ENCODE results near the gene ACP7. TPM values are rescaled to one million over a fixed set of nuclear protein-coding genes. Genes with fewer than 3 reads are reported as not detected.

Gene ACP7
- total and polyA plus RNA-seq, 2 of the 8 experiments (the other 6 are each of a cell fraction or from before 2014, with no cell fraction given) = 0.27 to 0.50 TPM

DNA sequence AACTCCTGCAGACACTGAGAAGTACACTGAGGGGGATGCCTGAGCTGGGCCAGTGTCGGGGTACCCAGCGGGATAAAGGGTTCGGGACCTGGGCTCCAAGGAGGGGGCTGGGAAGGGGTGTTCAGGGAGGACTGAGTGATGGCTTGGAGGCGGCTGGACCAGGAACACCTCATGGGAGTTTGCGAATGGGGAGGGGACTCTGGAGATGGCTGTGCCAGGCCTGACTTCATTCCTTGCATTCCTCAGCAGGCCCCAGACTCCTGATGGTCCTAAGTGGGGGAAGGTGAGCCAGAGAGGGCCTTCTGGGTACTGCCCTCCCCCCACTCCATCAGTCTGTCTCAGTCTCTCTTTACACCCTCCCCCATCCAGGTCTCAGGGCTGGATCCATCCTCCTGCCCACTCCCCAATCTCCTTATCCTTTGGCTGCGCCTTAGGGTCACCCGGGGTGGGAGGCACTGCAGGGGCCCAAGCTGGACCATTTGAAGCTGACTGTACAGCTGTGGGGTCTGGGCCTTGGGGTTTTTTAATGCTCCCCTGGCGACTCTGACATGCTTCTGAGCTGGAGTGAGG, 55.2 kb downstream of the ACP7 start (continued):
- no peak for TF ChIP-seq SIX5 (IDR thresholded peaks at IDR 0.05; ENCODE audit: low read depth, low read length)
- TF ChIP-seq, protein P1, sequence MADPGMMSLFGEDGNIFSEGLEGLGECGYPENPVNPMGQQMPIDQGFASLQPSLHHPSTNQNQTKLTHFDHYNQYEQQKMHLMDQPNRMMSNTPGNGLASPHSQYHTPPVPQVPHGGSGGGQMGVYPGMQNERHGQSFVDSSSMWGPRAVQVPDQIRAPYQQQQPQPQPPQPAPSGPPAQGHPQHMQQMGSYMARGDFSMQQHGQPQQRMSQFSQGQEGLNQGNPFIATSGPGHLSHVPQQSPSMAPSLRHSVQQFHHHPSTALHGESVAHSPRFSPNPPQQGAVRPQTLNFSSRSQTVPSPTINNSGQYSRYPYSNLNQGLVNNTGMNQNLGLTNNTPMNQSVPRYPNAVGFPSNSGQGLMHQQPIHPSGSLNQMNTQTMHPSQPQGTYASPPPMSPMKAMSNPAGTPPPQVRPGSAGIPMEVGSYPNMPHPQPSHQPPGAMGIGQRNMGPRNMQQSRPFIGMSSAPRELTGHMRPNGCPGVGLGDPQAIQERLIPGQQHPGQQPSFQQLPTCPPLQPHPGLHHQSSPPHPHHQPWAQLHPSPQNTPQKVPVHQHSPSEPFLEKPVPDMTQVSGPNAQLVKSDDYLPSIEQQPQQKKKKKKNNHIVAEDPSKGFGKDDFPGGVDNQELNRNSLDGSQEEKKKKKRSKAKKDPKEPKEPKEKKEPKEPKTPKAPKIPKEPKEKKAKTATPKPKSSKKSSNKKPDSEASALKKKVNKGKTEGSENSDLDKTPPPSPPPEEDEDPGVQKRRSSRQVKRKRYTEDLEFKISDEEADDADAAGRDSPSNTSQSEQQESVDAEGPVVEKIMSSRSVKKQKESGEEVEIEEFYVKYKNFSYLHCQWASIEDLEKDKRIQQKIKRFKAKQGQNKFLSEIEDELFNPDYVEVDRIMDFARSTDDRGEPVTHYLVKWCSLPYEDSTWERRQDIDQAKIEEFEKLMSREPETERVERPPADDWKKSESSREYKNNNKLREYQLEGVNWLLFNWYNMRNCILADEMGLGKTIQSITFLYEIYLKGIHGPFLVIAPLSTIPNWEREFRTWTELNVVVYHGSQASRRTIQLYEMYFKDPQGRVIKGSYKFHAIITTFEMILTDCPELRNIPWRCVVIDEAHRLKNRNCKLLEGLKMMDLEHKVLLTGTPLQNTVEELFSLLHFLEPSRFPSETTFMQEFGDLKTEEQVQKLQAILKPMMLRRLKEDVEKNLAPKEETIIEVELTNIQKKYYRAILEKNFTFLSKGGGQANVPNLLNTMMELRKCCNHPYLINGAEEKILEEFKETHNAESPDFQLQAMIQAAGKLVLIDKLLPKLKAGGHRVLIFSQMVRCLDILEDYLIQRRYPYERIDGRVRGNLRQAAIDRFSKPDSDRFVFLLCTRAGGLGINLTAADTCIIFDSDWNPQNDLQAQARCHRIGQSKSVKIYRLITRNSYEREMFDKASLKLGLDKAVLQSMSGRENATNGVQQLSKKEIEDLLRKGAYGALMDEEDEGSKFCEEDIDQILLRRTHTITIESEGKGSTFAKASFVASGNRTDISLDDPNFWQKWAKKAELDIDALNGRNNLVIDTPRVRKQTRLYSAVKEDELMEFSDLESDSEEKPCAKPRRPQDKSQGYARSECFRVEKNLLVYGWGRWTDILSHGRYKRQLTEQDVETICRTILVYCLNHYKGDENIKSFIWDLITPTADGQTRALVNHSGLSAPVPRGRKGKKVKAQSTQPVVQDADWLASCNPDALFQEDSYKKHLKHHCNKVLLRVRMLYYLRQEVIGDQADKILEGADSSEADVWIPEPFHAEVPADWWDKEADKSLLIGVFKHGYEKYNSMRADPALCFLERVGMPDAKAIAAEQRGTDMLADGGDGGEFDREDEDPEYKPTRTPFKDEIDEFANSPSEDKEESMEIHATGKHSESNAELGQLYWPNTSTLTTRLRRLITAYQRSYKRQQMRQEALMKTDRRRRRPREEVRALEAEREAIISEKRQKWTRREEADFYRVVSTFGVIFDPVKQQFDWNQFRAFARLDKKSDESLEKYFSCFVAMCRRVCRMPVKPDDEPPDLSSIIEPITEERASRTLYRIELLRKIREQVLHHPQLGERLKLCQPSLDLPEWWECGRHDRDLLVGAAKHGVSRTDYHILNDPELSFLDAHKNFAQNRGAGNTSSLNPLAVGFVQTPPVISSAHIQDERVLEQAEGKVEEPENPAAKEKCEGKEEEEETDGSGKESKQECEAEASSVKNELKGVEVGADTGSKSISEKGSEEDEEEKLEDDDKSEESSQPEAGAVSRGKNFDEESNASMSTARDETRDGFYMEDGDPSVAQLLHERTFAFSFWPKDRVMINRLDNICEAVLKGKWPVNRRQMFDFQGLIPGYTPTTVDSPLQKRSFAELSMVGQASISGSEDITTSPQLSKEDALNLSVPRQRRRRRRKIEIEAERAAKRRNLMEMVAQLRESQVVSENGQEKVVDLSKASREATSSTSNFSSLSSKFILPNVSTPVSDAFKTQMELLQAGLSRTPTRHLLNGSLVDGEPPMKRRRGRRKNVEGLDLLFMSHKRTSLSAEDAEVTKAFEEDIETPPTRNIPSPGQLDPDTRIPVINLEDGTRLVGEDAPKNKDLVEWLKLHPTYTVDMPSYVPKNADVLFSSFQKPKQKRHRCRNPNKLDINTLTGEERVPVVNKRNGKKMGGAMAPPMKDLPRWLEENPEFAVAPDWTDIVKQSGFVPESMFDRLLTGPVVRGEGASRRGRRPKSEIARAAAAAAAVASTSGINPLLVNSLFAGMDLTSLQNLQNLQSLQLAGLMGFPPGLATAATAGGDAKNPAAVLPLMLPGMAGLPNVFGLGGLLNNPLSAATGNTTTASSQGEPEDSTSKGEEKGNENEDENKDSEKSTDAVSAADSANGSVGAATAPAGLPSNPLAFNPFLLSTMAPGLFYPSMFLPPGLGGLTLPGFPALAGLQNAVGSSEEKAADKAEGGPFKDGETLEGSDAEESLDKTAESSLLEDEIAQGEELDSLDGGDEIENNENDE (IDR thresholded peaks at IDR 0.05; ENCODE audit: insufficient replicate concordance, low read length) = no peak
- TF ChIP-seq SRF (IDR thresholded peaks at IDR 0.05; ENCODE audit: low read depth, low read length) = no peak
- TF ChIP-seq CEBPB (IDR thresholded peaks at IDR 0.05; ENCODE audit: low read depth, low read length) = no peak
- TF ChIP-seq BCL11A (IDR thresholded peaks at IDR 0.05; ENCODE audit: low read depth in 2 of 2, low read length in 2 of 2) = peak in 1 of 2 experiments; percentile 50
- no peak for TF ChIP-seq POLR2AphosphoS5 (IDR thresholded peaks at IDR 0.05; ENCODE audit: low read depth, low read length)
- TF ChIP-seq YY1 (IDR thresholded peaks at IDR 0.05; ENCODE audit: low read depth, low read length) = 0 out of 2 replicates have a peak, but pooled peaks have one; percentile 59
- TF ChIP-seq HDAC2 (IDR thresholded peaks at IDR 0.05; ENCODE audit: borderline replicate concordance in 1 of 2, low read depth in 2 of 2, low read length in 2 of 2) = no peak
- no peak for TF ChIP-seq TBP (IDR thresholded peaks at IDR 0.05; ENCODE audit: low read depth, low read length)
- no peak for TF ChIP-seq RXRA (IDR thresholded peaks at IDR 0.05; ENCODE audit: insufficient read depth, low read depth, low read length)
- TF ChIP-seq EGR1 (IDR thresholded peaks at IDR 0.05; ENCODE audit: borderline replicate concordance, low read depth, low read length) = no peak
- no peak for TF ChIP-seq EZH2 (IDR thresholded peaks at IDR 0.05; ENCODE audit: low read depth, low read length, severe bottlenecking)
